Vagina (tissue), 2 donors: ENCODE data around the gene CLSTN1. TPM values are rescaled to one million over a fixed set of nuclear protein-coding genes. Genes with fewer than 3 reads are reported as not detected.

Source experiments
- DNase-seq, 2 donors: peaks; one replicate each; pipeline ENCODE4 v3.0.0-alpha.2; 2017; ENCODE audit errors: extremely low spot score in 2 of 2
- H3K27ac ChIP-seq: fragments of 200-600 bp; sonication (generic); one replicate; pipeline ENCODE4 v1.5.1; 2019
- H3K27me3 ChIP-seq: fragments of 200-600 bp; sonication (generic); one replicate; pipeline ENCODE4 v1.5.1; 2019
- H3K36me3 ChIP-seq, 2 donors: fragments of 200-600 bp; sonication (generic); one replicate each; pipeline ENCODE4 v1.5.1; 2017 to 2019
- H3K4me1 ChIP-seq: fragments of 200-600 bp; sonication (generic); one replicate; pipeline ENCODE4 v1.5.1; 2019
- H3K4me3 ChIP-seq, 2 donors: fragments of 200-600 bp; sonication (generic); 1 replicate in 1 of 2; 2 replicates in 1 of 2; pipeline ENCODE4 v1.5.1; 2016 to 2019
- H3K9me3 ChIP-seq: fragments of 200-600 bp; sonication (generic); one replicate; pipeline ENCODE4 v1.5.1; 2019
- CTCF ChIP-seq, 3 experiments: fragments of 450-650 bp in 2 of 3; fragments of 200-600 bp in 1 of 3; sonication (generic) in 1 of 3; IDR thresholded peaks; one replicate each; pipeline ENCODE4 v1.5.1; 2017 to 2019; ENCODE audit warnings: antibody characterized with exemption in 3 of 3, mild to moderate bottlenecking in 2 of 3, moderate library complexity in 2 of 3
- POLR2A ChIP-seq, 2 donors: fragments of 450-650 bp; IDR thresholded peaks; one replicate each; pipeline ENCODE4 v1.6.1; 2017; ENCODE audit warnings: antibody characterized with exemption in 2 of 2, mild to moderate bottlenecking in 2 of 2, moderate library complexity in 2 of 2
- POLR2AphosphoS5 ChIP-seq, 2 donors: sonication (generic); formaldehyde crosslinking; IDR thresholded peaks; one replicate each; pipeline ENCODE4 v1.9.0; 2017; ENCODE audit warnings: antibody characterized with exemption in 2 of 2, mild to moderate bottlenecking in 2 of 2, low read depth in 1 of 2; ENCODE audit not compliant: insufficient read depth in 1 of 2
- intact Hi-C: fragments of 100-400 bp; cut with DNase I; formaldehyde crosslinking; loops from one replicate; pipeline ENCODE4 v1.15.1; 2023
- total RNA-seq: library from RNA; depleted of rRNA; stranded (reverse); fragments of >200 nt; gene quantifications from one replicate; pipeline ENCODE4 v1.2.3, GENCODE V29; 2016

The CLSTN1 gene
- total RNA-seq, 1 donor from 2014 or later = 96.5 TPM

- intact Hi-C loops = no loop called here
- peaks cover 45% of the 10 kb centered on the region for H3K4me1 ChIP-seq
- peak in 1 of 2 donors; percentile 18 for TF ChIP-seq POLR2AphosphoS5 (IDR thresholded peaks at IDR 0.05; ENCODE audit: insufficient read depth in 1 of 2, low read depth in 1 of 2)
- TF ChIP-seq CTCF (IDR thresholded peaks at IDR 0.05) = no peak
- TF ChIP-seq POLR2A (IDR thresholded peaks at IDR 0.05) = no peak
- H3K27me3 ChIP-seq = no peaks in the 10 kb centered on the region
- no peak for DNase-seq
- peak overlapping the region; percentile 53 for H3K27ac ChIP-seq
- H3K9me3 ChIP-seq = no peaks in the 10 kb centered on the region
- H3K4me3 ChIP-seq = peak overlapping the region; percentile 71 to 99
- H3K36me3 ChIP-seq = no peaks in the 10 kb centered on the region
Observed at GRCh38 chr1:9689971-9690381, 133.8 kb downstream of the CLSTN1 start.

- H3K4me1 ChIP-seq = peaks cover 45% of the 10 kb centered on the region
- no peak for DNase-seq
- intact Hi-C loops = no loop called here
Observed at GRCh38 chr1:9689011-9689706, 134.6 kb downstream of the CLSTN1 start.

GRCh38 chr1:9688599-9688998, 135.2 kb downstream of the CLSTN1 start:
- no peak for TF ChIP-seq POLR2A (IDR thresholded peaks at IDR 0.05)
- TF ChIP-seq CTCF (IDR thresholded peaks at IDR 0.05) = no peak
- no peak for TF ChIP-seq POLR2AphosphoS5 (IDR thresholded peaks at IDR 0.05; ENCODE audit: insufficient read depth in 1 of 2, low read depth in 1 of 2)
- peak overlapping the region; percentile 65 for H3K27ac ChIP-seq
- H3K4me1 ChIP-seq = peaks cover 45% of the 10 kb centered on the region
- H3K36me3 ChIP-seq = no peaks in the 10 kb centered on the region
- peak overlapping the region; percentile 71 to 99 for H3K4me3 ChIP-seq
- no peaks in the 10 kb centered on the region for H3K27me3 ChIP-seq
- DNase-seq = no peak
- H3K9me3 ChIP-seq = no peaks in the 10 kb centered on the region
- intact Hi-C loops = no loop called here

More at GRCh38 chr1:9689011-9689706, 134.6 kb downstream of the CLSTN1 start:
- TF ChIP-seq POLR2AphosphoS5 (IDR thresholded peaks at IDR 0.05; ENCODE audit: insufficient read depth in 1 of 2, low read depth in 1 of 2) = peak in 1 of 2 donors; percentile 63
- TF ChIP-seq POLR2A (IDR thresholded peaks at IDR 0.05) = no peak
- TF ChIP-seq CTCF (IDR thresholded peaks at IDR 0.05) = no peak
- Histone ChIP-seq H3K9me3 (no peaks in the 10 kb centered on the region), H3K27me3 (no peaks in the 10 kb centered on the region), H3K4me3 (peak overlapping the region; percentile 71 to 99), H3K36me3 (no peaks in the 10 kb centered on the region), H3K27ac (peak overlapping the region; percentile 53)

GRCh38 chr1:9687874-9688582, 135.7 kb downstream of the CLSTN1 start:
- Histone ChIP-seq H3K27me3 (no peaks in the 10 kb centered on the region), H3K27ac (peak overlapping the region; percentile 65), H3K9me3 (no peaks in the 10 kb centered on the region), H3K36me3 (no peaks in the 10 kb centered on the region), H3K4me3 (peak overlapping the region; percentile 71 to 99), H3K4me1 (peaks cover 45% of the 10 kb centered on the region)
- no peak for DNase-seq
- intact Hi-C loops = no loop called here
- TF ChIP-seq POLR2A (IDR thresholded peaks at IDR 0.05) (no peak), CTCF (IDR thresholded peaks at IDR 0.05) (no peak), POLR2AphosphoS5 (IDR thresholded peaks at IDR 0.05; ENCODE audit: insufficient read depth in 1 of 2, low read depth in 1 of 2) (no peak)
